NCI-H2227 (cell line): ENCODE measurements around the gene ZNF280A.

ENCODE experiments used
- DNase-seq: peaks from one replicate; lab custom pipeline; 2025; ENCODE audit not compliant: unreplicated experiment; lab: John Stamatoyannopoulos, UW

The ZNF280A gene, protein sequence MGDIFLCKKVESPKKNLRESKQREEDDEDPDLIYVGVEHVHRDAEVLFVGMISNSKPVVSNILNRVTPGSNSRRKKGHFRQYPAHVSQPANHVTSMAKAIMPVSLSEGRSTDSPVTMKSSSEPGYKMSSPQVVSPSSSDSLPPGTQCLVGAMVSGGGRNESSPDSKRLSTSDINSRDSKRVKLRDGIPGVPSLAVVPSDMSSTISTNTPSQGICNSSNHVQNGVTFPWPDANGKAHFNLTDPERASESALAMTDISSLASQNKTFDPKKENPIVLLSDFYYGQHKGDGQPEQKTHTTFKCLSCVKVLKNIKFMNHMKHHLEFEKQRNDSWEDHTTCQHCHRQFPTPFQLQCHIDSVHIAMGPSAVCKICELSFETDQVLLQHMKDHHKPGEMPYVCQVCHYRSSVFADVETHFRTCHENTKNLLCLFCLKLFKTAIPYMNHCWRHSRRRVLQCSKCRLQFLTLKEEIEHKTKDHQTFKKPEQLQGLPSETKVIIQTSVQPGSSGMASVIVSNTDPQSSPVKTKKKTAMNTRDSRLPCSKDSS

GRCh38 chr22:22520020-22520656 lies at the start of gene ZNF280A:
Gene ZNF280A, minus strand, starts transcription at chr22:22520270. Its CDS starts 4,640 bp downstream, at chr22:22515630.
- peak; percentile 20 for DNase-seq

GRCh38 chr22:22569218-22569617 lies 49.1 kb upstream of the ZNF280A start:
- DNase-seq: no peak

GRCh38 chr22:22565981-22566380 lies 45.9 kb upstream of the ZNF280A start:
- no peak for DNase-seq

- DNase-seq: peak; percentile 97
Observed at GRCh38 chr22:22558972-22559603, 39.0 kb upstream of the ZNF280A start, which contains the start of gene PRAME. Gene PRAME, minus strand, starts transcription at chr22:22559265. Its CDS starts 2,433 bp downstream, at chr22:22556832.

- peak; percentile 66 for DNase-seq
Observed at GRCh38 chr22:22558071-22558971, 38.3 kb upstream of the ZNF280A start.

DNA sequence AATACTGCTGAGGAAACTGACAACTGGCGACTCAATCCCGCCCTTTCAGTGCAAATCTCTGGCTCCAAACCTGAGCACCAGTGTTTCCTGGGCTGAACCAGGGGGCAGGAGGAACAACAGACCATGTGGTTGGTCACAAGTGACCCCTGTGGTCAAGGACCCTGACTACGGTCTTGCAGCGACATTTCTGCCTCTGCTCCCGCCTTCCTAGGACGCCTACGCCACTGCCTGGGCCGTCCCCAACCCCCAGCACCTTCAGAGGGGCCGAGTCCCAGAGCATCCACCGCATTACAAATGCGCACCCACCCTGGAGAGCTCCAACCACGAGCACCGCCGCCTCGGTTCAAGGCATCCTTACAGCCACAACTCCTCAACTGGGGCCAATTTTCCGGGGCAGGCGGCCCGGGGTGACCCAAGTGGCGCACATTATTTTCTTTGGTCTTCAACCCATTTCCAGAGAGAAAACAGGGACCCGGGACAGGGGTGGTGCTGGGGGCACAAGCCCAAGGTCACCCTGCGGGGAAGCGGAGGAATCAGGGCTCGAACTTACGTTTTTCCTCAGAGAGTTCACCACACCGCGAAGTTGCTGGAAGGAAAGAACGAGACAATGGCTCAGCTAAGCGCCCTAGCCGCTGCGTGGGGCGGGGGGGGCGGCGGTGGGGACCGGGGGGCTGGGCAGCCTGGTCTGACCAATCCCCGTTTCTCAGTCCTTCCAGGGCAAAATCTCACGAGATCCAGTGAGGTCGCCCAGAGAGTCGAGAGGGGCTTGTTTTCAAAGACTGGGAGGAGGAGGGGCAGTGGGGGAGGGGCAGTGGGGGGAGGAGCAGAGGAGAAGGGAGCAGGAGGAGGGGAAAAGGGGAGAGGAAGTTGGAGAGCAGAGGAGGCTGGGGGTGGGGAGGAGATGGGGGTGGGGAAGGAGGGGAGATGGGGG lies 37.2 kb upstream of the ZNF280A start:
- DNase-seq: peak; percentile 91

DNA sequence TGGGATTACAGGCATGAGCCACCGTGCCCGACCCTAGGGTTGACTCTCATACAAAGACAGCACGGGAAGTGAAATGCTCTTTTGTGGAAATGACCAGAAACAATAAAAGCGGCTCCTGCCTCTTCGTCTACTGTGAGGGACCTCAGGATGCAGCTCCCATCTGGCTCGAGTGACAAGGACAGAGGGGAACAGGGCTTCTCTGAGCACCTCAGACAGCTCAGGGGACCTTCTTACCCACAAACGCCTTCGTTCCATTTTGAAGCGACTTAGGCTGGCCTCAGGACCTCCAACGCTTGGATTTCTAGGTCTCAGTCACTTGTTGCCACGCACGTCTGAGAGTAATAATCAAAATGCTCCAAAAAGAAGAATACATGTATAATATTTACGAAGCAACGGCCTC lies 36.5 kb upstream of the ZNF280A start:
- no peak for DNase-seq

- no peak for DNase-seq
Observed at GRCh38 chr22:22555596-22555995, 35.5 kb upstream of the ZNF280A start.

GRCh38 chr22:22554587-22555284 lies 34.7 kb upstream of the ZNF280A start:
- no peak for DNase-seq

DNA sequence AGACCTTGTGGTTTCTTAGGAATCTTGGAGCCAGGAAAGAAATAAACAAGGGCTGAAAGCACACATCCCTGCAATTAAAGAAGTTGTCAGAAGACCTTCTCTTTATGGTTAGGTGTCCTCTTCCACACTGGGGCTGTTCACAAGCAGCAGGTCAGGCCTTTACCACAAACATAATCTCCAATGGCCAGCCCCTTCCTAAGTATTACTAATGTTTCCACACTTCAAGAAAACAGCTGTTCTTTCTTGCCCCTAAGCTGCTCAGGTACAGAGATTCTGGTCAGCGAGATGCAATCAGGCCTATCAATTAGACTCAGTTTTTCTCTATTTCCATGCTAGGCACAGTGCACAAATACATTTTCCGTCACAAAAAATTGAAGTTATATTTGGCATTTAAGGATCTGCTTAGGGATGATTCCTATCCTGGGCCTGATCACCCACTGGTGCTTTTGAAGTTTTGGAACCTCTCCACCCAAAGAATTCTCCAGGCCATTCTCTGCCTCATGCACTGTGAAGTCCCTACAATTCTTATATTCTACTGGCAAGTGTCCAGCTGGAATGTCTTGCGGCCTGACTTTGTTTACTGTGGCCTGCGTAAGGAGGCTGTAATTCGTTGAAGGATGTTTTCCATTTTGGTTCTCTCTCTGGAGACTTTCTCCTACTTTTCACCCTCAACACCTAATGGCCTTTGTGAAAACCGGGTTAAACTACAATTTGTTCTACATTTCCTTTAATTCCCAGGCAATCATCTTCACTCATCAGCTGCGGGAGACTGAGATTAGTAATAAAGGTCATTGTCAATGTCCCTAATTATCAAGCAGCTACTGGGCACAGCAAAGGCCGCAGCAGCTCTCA lies 33.9 kb upstream of the ZNF280A start:
- DNase-seq: no peak

- DNase-seq: no peak
Observed at GRCh38 chr22:22553141-22553540, 33.1 kb upstream of the ZNF280A start.

GRCh38 chr22:22552630-22553029 lies 32.6 kb upstream of the ZNF280A start:
- peak; percentile 9 for DNase-seq

GRCh38 chr22:22550789-22551434 lies 30.8 kb upstream of the ZNF280A start:
- DNase-seq: no peak

GRCh38 chr22:22548910-22549309 lies 28.8 kb upstream of the ZNF280A start:
- no peak for DNase-seq

GRCh38 chr22:22548317-22548716 lies 28.2 kb upstream of the ZNF280A start:
- DNase-seq: no peak

GRCh38 chr22:22547692-22548300 lies 27.7 kb upstream of the ZNF280A start:
- DNase-seq: no peak

DNA sequence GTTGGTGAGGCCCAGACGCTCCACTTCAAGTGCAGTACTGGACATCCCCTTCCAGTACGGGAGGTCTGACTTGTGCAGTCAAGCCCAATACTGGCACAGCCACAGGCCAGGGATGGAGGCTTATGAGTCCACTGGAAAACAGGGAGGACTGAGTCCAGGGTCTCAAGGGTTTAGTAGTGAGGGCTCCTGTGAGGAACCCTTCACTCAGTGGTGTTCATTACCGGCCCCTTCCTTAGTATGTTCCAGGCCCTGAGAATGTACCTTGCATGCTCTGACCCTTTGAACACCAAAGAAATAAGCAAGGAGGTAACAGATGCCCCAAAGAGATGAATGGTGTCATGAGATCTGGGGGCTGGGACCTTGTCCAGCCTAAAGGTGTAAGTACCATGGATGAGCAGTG lies 27.2 kb upstream of the ZNF280A start:
- DNase-seq: no peak
